ENCODE results near the gene GPD2. TPM values are rescaled to one million over a fixed set of nuclear protein-coding genes. Genes with fewer than 3 reads are reported as not detected.

Gene GPD2
- total and polyA plus RNA-seq, 2 of the 8 experiments (the other 6 are each of a cell fraction or from before 2014, with no cell fraction given) = 8.4 to 43.1 TPM

- H2BK5ac ChIP-seq (ENCODE audit: low read depth, low read length) = no peak overlapping the region
- H2AFZ ChIP-seq (ENCODE audit: low read length) = no peak overlapping the region
- H3K23me2 ChIP-seq (ENCODE audit: low read depth, low read length) = no peaks in the 10 kb centered on the region
- CTCF ChIA-PET (ENCODE audit: partially characterized antibody) = no interaction called here
- POLR2A ChIA-PET (ENCODE audit: partially characterized antibody) = no interaction called here
- H3K14ac ChIP-seq (ENCODE audit: insufficient read length) = no peak overlapping the region
- no peaks in the 10 kb centered on the region for H3K9me3 ChIP-seq (ENCODE audit: insufficient read depth in 2 of 2, low read depth in 1 of 2, low read length in 1 of 2)
- no peak overlapping the region for H2BK120ac ChIP-seq (replicated peaks; ENCODE audit: low read depth, low read length)
- H3K4me2 ChIP-seq (ENCODE audit: insufficient read depth in 1 of 2, low read depth in 2 of 2, low read length in 2 of 2) = no peak overlapping the region
- H3K4me1 ChIP-seq (replicated peaks in 1 of 4; ENCODE audit: control insufficient read depth in 3 of 4, insufficient read depth in 4 of 4, low read length in 3 of 4) = no peaks in the 10 kb centered on the region; a peak in 1 of 7 replicates
- H3K79me2 ChIP-seq (ENCODE audit: control insufficient read depth in 1 of 2, insufficient read depth in 2 of 2, low read length in 2 of 2) = no peaks in the 10 kb centered on the region
- no peak overlapping the region for H3K18ac ChIP-seq (ENCODE audit: extremely low read depth, low read length)
- H4K5ac ChIP-seq (ENCODE audit: insufficient read length, low read depth, low read length) = no peak overlapping the region
- no peak overlapping the region for H2BK20ac ChIP-seq (ENCODE audit: low read length)
- DNase-seq (ENCODE audit: low read depth in 1 of 2, low spot score in 2 of 2) (no peak), FAIRE-seq (no peak)
- no peak overlapping the region for H3K4ac ChIP-seq (replicated peaks; ENCODE audit: insufficient read length, low read depth, low read length)
- H2AK5ac ChIP-seq (ENCODE audit: low read depth, low read length) = no peak overlapping the region
- H3K9ac ChIP-seq (replicated peaks in 1 of 4; ENCODE audit: extremely low read depth in 1 of 4, low read depth in 3 of 4, low read length in 3 of 4) = no peak overlapping the region
- H3K27ac ChIP-seq (ENCODE audit: low read depth, low read length) = no peak overlapping the region
- no peak for TF ChIP-seq EP300 (IDR thresholded peaks at IDR 0.05; ENCODE audit: borderline replicate concordance in 1 of 2, low read depth in 2 of 2, low read length in 2 of 2)
- H3K4me3 ChIP-seq (ENCODE audit: extremely low read depth in 1 of 4, insufficient read depth in 2 of 4, low read depth in 3 of 4, low read length in 4 of 4) = no peak overlapping the region
- H4K20me1 ChIP-seq (replicated peaks in 1 of 2; ENCODE audit: control insufficient read depth in 1 of 2, insufficient read depth in 2 of 2, low read length in 2 of 2) = no peaks in the 10 kb centered on the region
- no peak overlapping the region for H3K23ac ChIP-seq (ENCODE audit: insufficient read length)
- H3K79me1 ChIP-seq (ENCODE audit: low read depth, low read length) = no peaks in the 10 kb centered on the region
- no peak overlapping the region for H2BK12ac ChIP-seq (ENCODE audit: low read depth, low read length)
- H4K8ac ChIP-seq (ENCODE audit: extremely low read depth, insufficient read depth, low read length) = no peak overlapping the region
- H3K56ac ChIP-seq (replicated peaks; ENCODE audit: insufficient read length, low read depth, low read length) = no peak overlapping the region
- 88% methylated on average over 5 of the region's 5 CpGs; no CpG with 5 or more reads in 1 of the 2 experiments for WGBS, 2 experiments (ENCODE audit: extremely low coverage in 1 of 2, insufficient coverage in 1 of 2, insufficient read length in 1 of 2, insufficient replicate concordance in 2 of 2, low coverage in 1 of 2, low lambda C conversion rate in 2 of 2, missing lambda C conversion rate in 1 of 2)
- no peaks in the 10 kb centered on the region for H3K36me3 ChIP-seq (ENCODE audit: control insufficient read depth in 2 of 4, insufficient read depth in 4 of 4, low read length in 3 of 4)
- no peak overlapping the region for H4K91ac ChIP-seq (replicated peaks; ENCODE audit: insufficient read length, low read length)
- peaks cover 0 to 1% (median 0%) of the 10 kb centered on the region in 4 experiments; a peak in 1 of 7 replicates for H3K27me3 ChIP-seq (replicated peaks in 1 of 4; ENCODE audit: control insufficient read depth in 3 of 4, extremely low read depth in 1 of 4, insufficient read depth in 3 of 4, low read length in 3 of 4)
- H2BK15ac ChIP-seq (ENCODE audit: low read length) = no peak overlapping the region
Observed at GRCh38 chr2:156480376-156480775, 44.2 kb downstream of the GPD2 start.

Measured in H1 (cell line).